GM19193 (cell line): Measurements from ENCODE around the gene PLPP3.

Experiments used
- POLR2A ChIP-seq: IDR thresholded peaks from 4 replicates; pipeline ENCODE4 v1.6.1; 2011; ENCODE audit not compliant: insufficient read depth, insufficient read length; ENCODE audit errors: extremely low read depth

PLPP3 gene

GRCh38 chr1:56562891-56563452, 16.4 kb downstream of the PLPP3 start:
- TF ChIP-seq POLR2A, result no peak

DNA sequence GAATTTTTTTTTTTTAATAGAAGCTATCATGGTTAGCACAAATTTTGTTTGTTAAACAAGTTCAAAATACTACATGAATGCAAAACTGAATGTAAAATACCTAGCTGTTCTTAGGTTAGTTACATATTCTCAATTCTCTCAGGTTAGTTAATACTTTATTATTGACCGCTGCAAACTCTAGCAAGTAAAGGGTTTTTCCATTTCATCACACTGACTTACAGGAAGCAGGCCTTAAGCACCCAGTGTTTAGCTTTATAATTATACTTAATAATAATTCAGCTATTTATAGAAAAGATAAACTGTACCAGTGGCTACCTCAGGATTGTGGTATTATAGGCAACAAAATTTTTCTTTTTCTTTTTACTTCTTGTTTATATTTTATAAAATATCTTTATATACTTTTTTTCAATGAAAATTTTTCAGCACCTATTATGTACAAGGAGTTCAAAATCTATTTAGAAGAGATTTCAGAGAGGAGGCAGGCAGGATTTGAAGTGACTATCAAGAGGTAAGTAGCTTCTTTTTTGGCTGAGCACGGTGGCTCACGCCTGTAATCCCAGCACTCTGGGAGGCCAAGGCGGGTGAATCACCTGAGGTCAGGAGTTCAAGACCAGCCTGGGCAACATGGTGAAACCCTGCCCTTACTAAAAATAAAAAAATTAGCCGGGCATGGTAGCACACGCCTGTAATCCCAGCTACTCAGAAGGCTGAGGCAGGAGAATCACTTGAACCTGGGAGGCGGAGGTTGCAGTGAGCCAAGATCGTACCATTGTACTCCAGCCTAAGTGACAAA, 17.9 kb downstream of the PLPP3 start:
- TF ChIP-seq POLR2A, result no peak

DNA sequence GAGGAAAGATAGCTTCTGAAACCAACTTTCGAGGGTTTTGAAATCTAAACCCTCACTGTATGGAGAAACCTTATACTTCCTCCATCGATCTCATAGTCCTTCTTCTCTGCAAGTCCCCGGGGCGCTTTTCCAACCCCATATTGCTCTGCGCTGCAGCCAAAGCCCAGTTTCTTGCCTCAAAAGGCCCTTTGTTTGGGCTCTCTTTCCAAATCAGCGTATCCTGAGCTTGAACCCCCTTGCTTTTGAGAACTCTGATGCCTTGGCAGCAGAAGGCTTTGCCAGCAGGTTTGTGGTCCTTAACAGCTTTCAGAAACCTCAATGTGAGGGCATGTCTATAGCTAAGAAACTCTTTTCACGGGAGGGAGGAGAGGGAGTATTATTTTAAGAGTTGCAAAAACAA, 21.6 kb downstream of the PLPP3 start:
- no peak for TF ChIP-seq POLR2A

GRCh38 chr1:56555448-56555847, 23.9 kb downstream of the PLPP3 start:
- no peak for TF ChIP-seq POLR2A

DNA sequence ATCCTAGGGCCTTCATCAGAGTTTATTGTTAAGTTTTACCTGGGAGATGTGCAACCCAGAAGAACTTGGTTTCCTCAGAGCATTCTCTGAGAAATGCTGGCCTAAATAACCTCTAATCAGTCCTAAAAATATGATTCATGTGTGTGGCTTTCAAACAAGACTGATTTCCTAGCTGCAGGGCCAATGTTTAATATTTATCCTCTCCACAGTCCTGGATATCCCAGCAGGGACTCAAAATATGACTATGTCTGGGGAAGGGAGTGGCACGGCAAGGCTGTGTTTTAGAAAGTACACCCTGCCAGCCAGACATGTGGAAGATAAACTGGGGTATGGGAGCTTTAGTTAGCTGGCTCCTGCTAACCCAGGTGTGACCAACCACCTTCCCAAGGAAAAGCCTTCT, 26.3 kb downstream of the PLPP3 start:
- no peak for TF ChIP-seq POLR2A

GRCh38 chr1:56552349-56552748, 27.0 kb downstream of the PLPP3 start:
- TF ChIP-seq POLR2A, result no peak

GRCh38 chr1:56551691-56552090, 27.7 kb downstream of the PLPP3 start:
- TF ChIP-seq POLR2A, result no peak

DNA sequence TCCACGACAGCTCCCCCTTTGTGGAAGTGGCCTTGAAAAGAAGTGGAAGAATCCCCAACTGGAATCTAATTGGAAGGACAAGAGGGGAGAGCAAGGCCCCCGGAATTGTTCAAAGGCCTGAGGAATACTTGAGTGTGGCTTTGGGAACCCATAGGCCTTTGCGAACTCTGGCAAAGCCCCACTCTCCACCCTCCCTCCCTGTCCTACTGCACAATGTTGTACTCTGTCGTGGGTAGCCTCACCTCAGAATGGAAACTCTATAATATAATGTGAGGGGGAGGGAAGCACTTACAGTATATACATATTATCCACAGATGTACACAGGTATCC, 28.5 kb downstream of the PLPP3 start:
- no peak for TF ChIP-seq POLR2A

- TF ChIP-seq POLR2A, result no peak
Measured at GRCh38 chr1:56550138-56550858, 29.1 kb downstream of the PLPP3 start.

- TF ChIP-seq POLR2A, result no peak
Measured at GRCh38 chr1:56548571-56548970, 30.8 kb downstream of the PLPP3 start.

DNA sequence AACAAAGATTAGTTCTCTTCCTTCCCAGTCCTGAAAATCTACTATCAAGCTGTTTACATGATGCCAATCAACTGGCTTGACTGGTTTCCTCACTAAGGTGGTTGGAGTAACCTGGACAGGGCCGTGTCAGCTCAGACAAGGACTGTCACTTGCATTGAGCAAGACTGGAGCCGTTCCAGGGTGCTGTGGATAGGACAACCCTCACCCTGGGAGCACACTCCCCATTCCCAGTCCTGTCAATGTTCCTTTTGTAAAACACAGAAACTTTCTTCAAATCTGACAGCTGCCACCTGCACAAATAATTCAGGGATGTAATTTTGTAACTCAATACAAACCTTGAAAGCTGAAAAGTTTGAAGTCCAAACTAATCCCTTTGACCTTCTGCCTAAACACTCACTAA, 31.4 kb downstream of the PLPP3 start:
- no peak for TF ChIP-seq POLR2A

DNA sequence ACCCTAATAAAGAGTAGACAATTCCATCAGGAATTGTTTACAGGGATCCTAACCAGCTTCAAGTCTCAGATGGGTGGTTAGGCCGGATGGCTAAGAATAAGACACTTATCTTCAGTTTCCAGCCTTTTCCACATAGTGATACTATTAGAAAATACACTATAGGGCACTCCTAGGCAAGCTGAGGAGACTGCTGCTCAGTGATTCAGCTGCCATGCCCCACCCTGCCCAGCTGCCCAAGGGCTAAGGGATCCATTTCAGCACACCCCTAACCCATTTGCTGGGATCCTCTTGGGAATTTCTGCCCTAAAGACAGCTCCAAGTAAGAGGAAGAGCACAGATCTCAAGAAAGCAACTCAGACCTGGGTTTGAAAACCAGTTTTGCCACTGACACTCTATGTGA, 31.9 kb downstream of the PLPP3 start:
- TF ChIP-seq POLR2A, result no peak

DNA sequence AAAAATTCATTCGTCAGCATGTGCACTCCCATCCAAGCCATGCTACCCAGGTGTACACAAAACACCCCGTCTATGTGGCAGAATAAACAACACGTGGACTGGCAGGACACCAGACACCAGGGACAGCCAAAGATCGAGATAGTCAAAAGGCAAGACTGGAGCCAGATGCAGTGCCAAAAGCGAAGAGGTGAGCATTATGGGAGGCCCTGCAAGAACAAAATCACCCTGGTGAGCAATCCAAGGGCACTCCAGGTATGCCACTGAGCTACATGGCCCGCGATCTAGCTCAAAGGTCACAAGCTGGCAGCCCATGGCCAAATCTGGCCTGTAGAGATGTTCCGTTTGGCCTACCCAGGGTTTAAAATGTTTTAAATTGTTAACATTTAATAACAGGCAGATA, 33.7 kb downstream of the PLPP3 start:
- TF ChIP-seq POLR2A, result no peak

DNA sequence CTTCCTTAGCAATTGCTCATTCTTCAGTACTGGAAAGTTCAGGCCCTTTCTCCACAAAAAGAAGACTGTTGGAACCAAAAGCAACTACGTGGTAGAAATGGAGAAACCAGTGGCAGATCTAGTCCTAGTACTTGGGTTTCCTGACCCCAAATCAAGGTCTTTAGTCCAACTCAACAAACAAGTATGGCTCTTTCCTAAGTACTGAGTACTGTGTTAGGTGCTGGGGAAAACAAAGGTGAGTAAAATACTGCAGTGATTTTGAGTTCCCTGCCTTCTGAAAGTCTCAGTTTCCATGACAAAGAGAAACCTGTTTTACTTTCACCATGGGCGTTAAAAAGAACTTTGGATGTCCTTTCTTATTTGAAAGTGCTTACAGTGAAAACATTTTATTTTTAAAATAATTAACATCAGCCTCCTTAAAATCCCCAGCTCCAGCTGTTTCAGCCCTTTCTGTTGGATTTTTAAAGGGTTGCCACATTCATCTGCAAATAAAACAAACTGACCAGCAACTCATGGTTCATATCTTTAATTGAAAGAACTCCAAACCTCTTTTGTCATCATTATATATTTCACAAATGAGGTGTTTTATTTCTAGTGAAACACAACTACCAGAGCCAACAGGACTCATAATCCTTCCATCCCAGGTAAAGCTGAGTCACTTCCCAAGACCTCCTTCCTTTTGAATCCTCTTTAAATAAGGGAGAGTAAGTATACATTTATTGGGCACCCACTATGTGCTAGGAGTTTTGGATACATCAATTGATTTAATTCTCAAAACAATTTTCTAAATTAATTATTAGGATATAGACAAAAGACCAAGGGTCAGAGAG, 35.4 kb downstream of the PLPP3 start:
- TF ChIP-seq POLR2A, result no peak

- no peak for TF ChIP-seq POLR2A
Measured at GRCh38 chr1:56542651-56543050, 36.7 kb downstream of the PLPP3 start.
